ENCODE measurements around the gene TRAF3.

DNA sequence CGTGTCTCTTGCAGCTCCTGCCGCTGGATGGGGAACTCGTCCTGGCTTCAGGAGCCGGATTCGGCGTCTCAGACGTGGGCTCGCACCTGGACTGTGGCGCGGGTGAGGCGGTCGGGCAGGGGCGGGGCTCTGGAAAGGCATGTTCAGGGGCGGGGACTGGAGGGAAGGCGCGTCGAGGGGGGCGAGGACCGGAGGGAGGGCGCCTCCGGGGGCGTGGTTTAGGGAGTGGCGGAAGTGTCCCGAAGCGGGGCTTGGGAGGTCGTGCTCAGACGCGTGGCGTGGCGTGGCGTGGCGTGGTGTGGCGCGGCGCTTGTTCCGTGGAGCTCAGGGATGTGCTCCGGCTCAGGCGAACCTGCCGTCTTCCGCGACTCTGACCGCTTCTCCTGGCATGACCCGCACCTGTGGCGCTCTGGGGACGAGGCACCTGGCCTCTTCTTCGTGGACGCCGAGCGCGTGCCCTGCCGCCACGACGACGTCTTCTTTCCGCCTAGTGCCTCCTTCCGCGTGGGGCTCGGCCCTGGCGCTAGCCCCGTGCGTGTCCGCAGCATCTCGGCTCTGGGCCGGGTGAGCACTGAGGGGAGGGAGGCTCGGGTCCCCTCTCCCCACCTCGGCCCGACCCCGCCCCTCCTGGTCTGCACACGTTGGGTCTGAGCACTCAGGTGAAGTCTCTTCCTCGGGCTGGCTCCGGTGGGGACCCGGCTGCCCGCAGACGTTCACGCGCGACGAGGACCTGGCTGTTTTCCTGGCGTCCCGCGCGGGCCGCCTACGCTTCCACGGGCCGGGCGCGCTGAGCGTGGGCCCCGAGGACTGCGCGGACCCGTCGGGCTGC, 151.4 kb downstream of the TRAF3 start:
- TF ChIP-seq, protein P1, sequence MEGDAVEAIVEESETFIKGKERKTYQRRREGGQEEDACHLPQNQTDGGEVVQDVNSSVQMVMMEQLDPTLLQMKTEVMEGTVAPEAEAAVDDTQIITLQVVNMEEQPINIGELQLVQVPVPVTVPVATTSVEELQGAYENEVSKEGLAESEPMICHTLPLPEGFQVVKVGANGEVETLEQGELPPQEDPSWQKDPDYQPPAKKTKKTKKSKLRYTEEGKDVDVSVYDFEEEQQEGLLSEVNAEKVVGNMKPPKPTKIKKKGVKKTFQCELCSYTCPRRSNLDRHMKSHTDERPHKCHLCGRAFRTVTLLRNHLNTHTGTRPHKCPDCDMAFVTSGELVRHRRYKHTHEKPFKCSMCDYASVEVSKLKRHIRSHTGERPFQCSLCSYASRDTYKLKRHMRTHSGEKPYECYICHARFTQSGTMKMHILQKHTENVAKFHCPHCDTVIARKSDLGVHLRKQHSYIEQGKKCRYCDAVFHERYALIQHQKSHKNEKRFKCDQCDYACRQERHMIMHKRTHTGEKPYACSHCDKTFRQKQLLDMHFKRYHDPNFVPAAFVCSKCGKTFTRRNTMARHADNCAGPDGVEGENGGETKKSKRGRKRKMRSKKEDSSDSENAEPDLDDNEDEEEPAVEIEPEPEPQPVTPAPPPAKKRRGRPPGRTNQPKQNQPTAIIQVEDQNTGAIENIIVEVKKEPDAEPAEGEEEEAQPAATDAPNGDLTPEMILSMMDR (IDR thresholded peaks at IDR 0.05 in 4 of 5, conservative IDR thresholded peaks at IDR 0.05 in 1 of 5): no peak
- TF ChIP-seq POLR2A (IDR thresholded peaks at IDR 0.05): no peak
